K562 (cell line): Measurements from ENCODE around the gene NINJ2. TPM values are rescaled to one million over a fixed set of nuclear protein-coding genes. Genes with fewer than 3 reads are reported as not detected.

ENCODE experiments used
- ATF1 ChIP-seq, 2 experiments: fragments of 450-650 bp in 1 of 2; IDR thresholded peaks; 2 replicates each; pipeline ENCODE4 v1.6.1; 2016; ENCODE audit warnings: missing compliant biosample characterization in 1 of 2, missing genetic modification characterization in 1 of 2
- GABPB2 ChIP-seq: fragments of 250-450 bp; sonication (Bioruptor Pico); conservative IDR thresholded peaks from 2 replicates; pipeline ENCODE4 v1.5.1; 2021; ENCODE audit warnings: mild to moderate bottlenecking
- KDM1A ChIP-seq, 2 experiments: fragments of 450-650 bp; IDR thresholded peaks; 2 replicates each; pipeline ENCODE4 v1.6.1; 2016; ENCODE audit warnings: mild to moderate bottlenecking in 2 of 2
- NCOA4 ChIP-seq: fragments of 450-650 bp; IDR thresholded peaks from 2 replicates; pipeline ENCODE4 v1.6.1; 2018; ENCODE audit warnings: mild to moderate bottlenecking; ENCODE audit not compliant: partially characterized antibody
- RBM14 ChIP-seq: fragments of 200-400 bp; formaldehyde crosslinking; IDR thresholded peaks from 2 replicates; pipeline ENCODE4 v1.6.1; 2018; ENCODE audit warnings: low read depth, mild to moderate bottlenecking, low read length, moderate library complexity, borderline replicate concordance; ENCODE audit not compliant: insufficient read depth
- RBM34 ChIP-seq: fragments of 200-400 bp; formaldehyde crosslinking; IDR thresholded peaks from 2 replicates; pipeline ENCODE4 v1.6.1; 2018; ENCODE audit warnings: low read length, borderline replicate concordance; ENCODE audit not compliant: insufficient read depth
- SAFB ChIP-seq: fragments of 200-400 bp; formaldehyde crosslinking; IDR thresholded peaks from 2 replicates; pipeline ENCODE4 v1.6.1; 2017; ENCODE audit warnings: low read depth, low read length, borderline replicate concordance
- TARDBP ChIP-seq: fragments of 450-650 bp; IDR thresholded peaks from 2 replicates; pipeline ENCODE4 v1.6.1; 2016
- ZNF121 ChIP-seq: sonication (generic); formaldehyde crosslinking; conservative IDR thresholded peaks from 2 replicates; pipeline ENCODE4 v1.8.0; 2022; ENCODE audit warnings: missing genetic modification reagents
- ZNF124 ChIP-seq: sonication (generic); formaldehyde crosslinking; IDR thresholded peaks from 2 replicates; pipeline ENCODE4 v1.8.1; 2022; ENCODE audit warnings: missing genetic modification reagents
- ZNF3 ChIP-seq: fragments of 250-450 bp; sonication (Bioruptor Pico); IDR thresholded peaks from 2 replicates; pipeline ENCODE4 v1.5.0; 2021; ENCODE audit warnings: mild to moderate bottlenecking, moderate library complexity
- ZNF780A ChIP-seq: fragments of 250-450 bp; sonication (Bioruptor Pico); IDR thresholded peaks from 2 replicates; pipeline ENCODE4 v1.5.0; 2021; ENCODE audit warnings: mild to moderate bottlenecking
- polyA plus RNA-seq, 8 experiments: library from polyadenylated mRNA; depleted of rRNA in 4 of 8; stranded (reverse) in 5 of 8; unstranded in 3 of 8; fragments of >200 nt; fragmentation: Nextera tagmentation in 2 of 8; fragmentation: Illumina TruSeq in 1 of 8; extraction: Ambion mirVana in 2 of 8; extraction: Trizol in 1 of 8; gene quantifications; 2 replicates each; pipeline versions ENCODE4 v1.2.1 to v1.2.3, GENCODE V29; 2011 to 2014; ENCODE audit warnings: inconsistent platforms in 1 of 8, missing spikeins in 1 of 8
- total RNA-seq, 7 experiments: library from RNA; depleted of rRNA in 6 of 7; stranded (reverse); fragments of >200 nt in 6 of 7; fragmentation: Illumina TruSeq in 2 of 7; extraction: Trizol in 2 of 7; gene quantifications; 2 replicates each; pipeline versions ENCODE4 v1.2.1 to v1.2.3, GENCODE V29; 2011 to 2021; ENCODE audit warnings: low replicate concordance in 1 of 7
- TF ChIP-seq, protein P1 (sequence below): sonication (generic); formaldehyde crosslinking; IDR thresholded peaks from 2 replicates; pipeline ENCODE4 v1.8.0; 2022; ENCODE audit warnings: mild to moderate bottlenecking, missing genetic modification reagents
- TF ChIP-seq, protein P2 (sequence below): IDR thresholded peaks from 2 replicates; pipeline ENCODE4 v1.6.1; 2016; ENCODE audit warnings: missing genetic modification characterization, missing compliant biosample characterization
- TF ChIP-seq, protein P3 (sequence below): fragments of 250-450 bp; sonication (Bioruptor Pico); IDR thresholded peaks from 2 replicates; pipeline ENCODE4 v1.5.0; 2020; ENCODE audit warnings: mild to moderate bottlenecking, borderline replicate concordance
- TF ChIP-seq, protein P4 (sequence below): IDR thresholded peaks from 2 replicates; pipeline ENCODE4 v1.6.1; 2011; ENCODE audit warnings: borderline replicate concordance, low read depth, mild to moderate bottlenecking, moderate library complexity, low read length; ENCODE audit not compliant: insufficient read depth, poor library complexity, severe bottlenecking
- TF ChIP-seq, protein P5 (sequence below): fragments of 250-450 bp; sonication (Bioruptor Pico); IDR thresholded peaks from 2 replicates; pipeline ENCODE4 v1.4.0; 2020; ENCODE audit warnings: borderline replicate concordance
- TF ChIP-seq, protein P6 (sequence below): fragments of 450-650 bp; IDR thresholded peaks from 2 replicates; pipeline ENCODE4 v1.6.1; 2016; ENCODE audit warnings: low read depth, mild to moderate bottlenecking, moderate library complexity

Gene NINJ2
- total and polyA plus RNA-seq, 9 of the 15 experiments (the other 6 are each of a cell fraction or from before 2014, with no cell fraction given): 2.6 to 16.0 (median 4.5) TPM

DNA sequence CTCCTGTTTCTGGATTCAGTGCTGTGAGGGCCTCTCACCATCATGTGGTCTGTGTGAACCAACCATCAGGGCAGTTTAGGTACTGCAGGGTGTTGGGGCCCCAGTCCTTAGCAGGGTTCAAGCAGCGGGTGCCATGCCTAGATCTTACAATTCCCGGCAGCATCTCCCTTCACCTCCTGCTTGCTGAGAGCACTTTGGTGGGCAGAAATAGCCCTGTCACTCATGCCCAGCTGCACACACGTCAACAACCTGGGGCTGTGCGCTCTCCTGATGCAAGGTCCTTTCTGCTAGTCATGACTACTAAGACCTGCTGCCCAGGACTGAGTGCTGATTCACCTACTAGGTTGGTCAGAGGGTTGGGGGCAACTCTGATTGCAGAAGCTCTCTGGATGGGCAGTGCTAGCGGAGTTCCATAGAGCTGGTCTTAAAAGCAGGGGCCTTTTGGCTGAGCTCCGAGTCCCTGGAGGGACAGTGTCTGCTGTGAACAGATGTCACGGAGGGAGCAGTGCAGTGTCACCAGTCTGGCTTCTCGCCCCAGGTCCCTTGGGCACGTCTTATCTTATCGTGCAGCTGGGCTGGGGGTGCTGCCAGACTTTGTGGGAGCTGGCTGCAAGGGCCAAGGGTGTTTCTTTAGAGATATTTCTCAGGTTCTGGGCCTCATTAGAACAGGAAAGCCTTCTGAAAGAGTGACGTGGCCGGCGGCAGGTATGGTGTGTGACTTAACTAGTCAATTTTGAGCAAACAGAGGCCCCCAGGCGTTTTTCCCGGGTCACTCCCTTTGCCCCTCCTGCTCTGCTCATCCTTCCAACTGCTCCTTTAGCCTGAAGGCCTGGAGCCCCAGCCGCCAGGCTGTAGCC, 71.8 kb downstream of the NINJ2 start (continued):
- TF ChIP-seq, protein P1, sequence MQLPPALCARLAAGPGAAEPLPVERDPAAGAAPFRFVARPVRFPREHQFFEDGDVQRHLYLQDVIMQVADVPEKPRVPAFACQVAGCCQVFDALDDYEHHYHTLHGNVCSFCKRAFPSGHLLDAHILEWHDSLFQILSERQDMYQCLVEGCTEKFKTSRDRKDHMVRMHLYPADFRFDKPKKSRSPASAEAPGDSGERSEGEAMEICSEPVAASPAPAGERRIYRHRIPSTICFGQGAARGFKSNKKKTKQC: no peak
- TF ChIP-seq, protein P2, sequence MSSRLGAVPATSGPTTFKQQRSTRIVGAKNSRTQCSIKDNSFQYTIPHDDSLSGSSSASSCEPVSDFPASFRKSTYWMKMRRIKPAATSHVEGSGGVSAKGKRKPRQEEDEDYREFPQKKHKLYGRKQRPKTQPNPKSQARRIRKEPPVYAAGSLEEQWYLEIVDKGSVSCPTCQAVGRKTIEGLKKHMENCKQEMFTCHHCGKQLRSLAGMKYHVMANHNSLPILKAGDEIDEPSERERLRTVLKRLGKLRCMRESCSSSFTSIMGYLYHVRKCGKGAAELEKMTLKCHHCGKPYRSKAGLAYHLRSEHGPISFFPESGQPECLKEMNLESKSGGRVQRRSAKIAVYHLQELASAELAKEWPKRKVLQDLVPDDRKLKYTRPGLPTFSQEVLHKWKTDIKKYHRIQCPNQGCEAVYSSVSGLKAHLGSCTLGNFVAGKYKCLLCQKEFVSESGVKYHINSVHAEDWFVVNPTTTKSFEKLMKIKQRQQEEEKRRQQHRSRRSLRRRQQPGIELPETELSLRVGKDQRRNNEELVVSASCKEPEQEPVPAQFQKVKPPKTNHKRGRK (tag): no peak
- TF ChIP-seq ZNF780A (no peak), TARDBP (peak; percentile 81; the same call in 1 of the 2 replicates), NCOA4 (peak; percentile 57), SAFB (no peak), RBM34 (no peak), RBM14 (no peak), ZNF3 (CRISPR knock-in tag) (no peak), GABPB2 (CRISPR knock-in tag) (no peak), ZNF121 (CRISPR knock-in tag) (peak; percentile 66; the same call in 1 of the 2 replicates), KDM1A (IDR thresholded peaks at IDR 0.05) (peak; percentile 85 to 86), ZNF124 (CRISPR knock-in tag) (no peak), ATF1 (CRISPR knock-in tag; IDR thresholded peaks at IDR 0.05) (no peak), ATF1 (tag; IDR thresholded peaks at IDR 0.05) (peak; percentile 86)
- TF ChIP-seq, protein P3, sequence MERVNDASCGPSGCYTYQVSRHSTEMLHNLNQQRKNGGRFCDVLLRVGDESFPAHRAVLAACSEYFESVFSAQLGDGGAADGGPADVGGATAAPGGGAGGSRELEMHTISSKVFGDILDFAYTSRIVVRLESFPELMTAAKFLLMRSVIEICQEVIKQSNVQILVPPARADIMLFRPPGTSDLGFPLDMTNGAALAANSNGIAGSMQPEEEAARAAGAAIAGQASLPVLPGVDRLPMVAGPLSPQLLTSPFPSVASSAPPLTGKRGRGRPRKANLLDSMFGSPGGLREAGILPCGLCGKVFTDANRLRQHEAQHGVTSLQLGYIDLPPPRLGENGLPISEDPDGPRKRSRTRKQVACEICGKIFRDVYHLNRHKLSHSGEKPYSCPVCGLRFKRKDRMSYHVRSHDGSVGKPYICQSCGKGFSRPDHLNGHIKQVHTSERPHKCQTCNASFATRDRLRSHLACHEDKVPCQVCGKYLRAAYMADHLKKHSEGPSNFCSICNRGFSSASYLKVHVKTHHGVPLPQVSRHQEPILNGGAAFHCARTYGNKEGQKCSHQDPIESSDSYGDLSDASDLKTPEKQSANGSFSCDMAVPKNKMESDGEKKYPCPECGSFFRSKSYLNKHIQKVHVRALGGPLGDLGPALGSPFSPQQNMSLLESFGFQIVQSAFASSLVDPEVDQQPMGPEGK (CRISPR knock-in tag): no peak
- TF ChIP-seq, protein P4, sequence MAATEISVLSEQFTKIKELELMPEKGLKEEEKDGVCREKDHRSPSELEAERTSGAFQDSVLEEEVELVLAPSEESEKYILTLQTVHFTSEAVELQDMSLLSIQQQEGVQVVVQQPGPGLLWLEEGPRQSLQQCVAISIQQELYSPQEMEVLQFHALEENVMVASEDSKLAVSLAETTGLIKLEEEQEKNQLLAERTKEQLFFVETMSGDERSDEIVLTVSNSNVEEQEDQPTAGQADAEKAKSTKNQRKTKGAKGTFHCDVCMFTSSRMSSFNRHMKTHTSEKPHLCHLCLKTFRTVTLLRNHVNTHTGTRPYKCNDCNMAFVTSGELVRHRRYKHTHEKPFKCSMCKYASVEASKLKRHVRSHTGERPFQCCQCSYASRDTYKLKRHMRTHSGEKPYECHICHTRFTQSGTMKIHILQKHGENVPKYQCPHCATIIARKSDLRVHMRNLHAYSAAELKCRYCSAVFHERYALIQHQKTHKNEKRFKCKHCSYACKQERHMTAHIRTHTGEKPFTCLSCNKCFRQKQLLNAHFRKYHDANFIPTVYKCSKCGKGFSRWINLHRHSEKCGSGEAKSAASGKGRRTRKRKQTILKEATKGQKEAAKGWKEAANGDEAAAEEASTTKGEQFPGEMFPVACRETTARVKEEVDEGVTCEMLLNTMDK: no peak
- TF ChIP-seq, protein P5, sequence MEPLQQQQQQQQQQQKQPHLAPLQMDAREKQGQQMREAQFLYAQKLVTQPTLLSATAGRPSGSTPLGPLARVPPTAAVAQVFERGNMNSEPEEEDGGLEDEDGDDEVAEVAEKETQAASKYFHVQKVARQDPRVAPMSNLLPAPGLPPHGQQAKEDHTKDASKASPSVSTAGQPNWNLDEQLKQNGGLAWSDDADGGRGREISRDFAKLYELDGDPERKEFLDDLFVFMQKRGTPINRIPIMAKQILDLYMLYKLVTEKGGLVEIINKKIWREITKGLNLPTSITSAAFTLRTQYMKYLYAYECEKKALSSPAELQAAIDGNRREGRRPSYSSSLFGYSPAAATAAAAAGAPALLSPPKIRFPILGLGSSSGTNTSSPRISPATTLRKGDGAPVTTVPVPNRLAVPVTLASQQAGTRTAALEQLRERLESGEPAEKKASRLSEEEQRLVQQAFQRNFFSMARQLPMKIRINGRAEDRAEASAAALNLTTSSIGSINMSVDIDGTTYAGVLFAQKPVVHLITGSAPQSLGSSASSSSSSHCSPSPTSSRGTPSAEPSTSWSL (CRISPR knock-in tag): no peak
- TF ChIP-seq, protein P6, sequence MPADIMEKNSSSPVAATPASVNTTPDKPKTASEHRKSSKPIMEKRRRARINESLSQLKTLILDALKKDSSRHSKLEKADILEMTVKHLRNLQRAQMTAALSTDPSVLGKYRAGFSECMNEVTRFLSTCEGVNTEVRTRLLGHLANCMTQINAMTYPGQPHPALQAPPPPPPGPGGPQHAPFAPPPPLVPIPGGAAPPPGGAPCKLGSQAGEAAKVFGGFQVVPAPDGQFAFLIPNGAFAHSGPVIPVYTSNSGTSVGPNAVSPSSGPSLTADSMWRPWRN: peak; percentile 79
